Tibial nerve (tissue), 4 donors: ENCODE measurements around the gene FAM163B. TPM values are rescaled to one million over a fixed set of nuclear protein-coding genes. Genes with fewer than 3 reads are reported as not detected.
"Not testable (repeated sequence)": the region's sequence is repeated elsewhere in the genome, so short reads cannot be mapped to it uniquely, and the experiment has no call there.

Source experiments
- DNase-seq, 2 donors: peaks; one replicate each; pipeline ENCODE4 v3.0.0-alpha.2; 2019; ENCODE audit warnings: low spot score in 2 of 2
- H3K27ac ChIP-seq, 4 donors: fragments of 200-600 bp; sonication (generic) in 3 of 4; one replicate each; pipeline ENCODE4 v1.5.1; 2017 to 2019; ENCODE audit warnings: mild to moderate bottlenecking in 1 of 4
- H3K27me3 ChIP-seq, 2 donors: fragments of 200-600 bp; sonication (generic) in 1 of 2; one replicate each; pipeline versions ENCODE4 v1.5.1 to v1.6.0; 2017 to 2019
- H3K36me3 ChIP-seq, 3 donors: fragments of 200-600 bp; sonication (generic); one replicate each; pipeline ENCODE4 v1.5.1; 2018 to 2019
- H3K4me1 ChIP-seq, 4 donors: fragments of 200-600 bp; sonication (generic) in 3 of 4; one replicate each; pipeline ENCODE4 v1.5.1; 2017 to 2019
- H3K4me3 ChIP-seq, 4 donors: fragments of 200-600 bp; sonication (generic) in 3 of 4; one replicate each; pipeline ENCODE4 v1.5.1; 2017 to 2019; ENCODE audit warnings: mild to moderate bottlenecking in 1 of 4, moderate library complexity in 1 of 4
- H3K9me3 ChIP-seq, 4 donors: fragments of 200-600 bp; sonication (generic) in 3 of 4; one replicate each; pipeline ENCODE4 v1.5.1; 2017 to 2019
- CTCF ChIP-seq, 5 experiments: fragments of 200-600 bp in 3 of 5; fragments of 450-650 bp in 2 of 5; sonication (generic) in 3 of 5; IDR thresholded peaks; one replicate each; pipeline ENCODE4 v1.5.1; 2016 to 2019; ENCODE audit warnings: antibody characterized with exemption in 5 of 5, mild to moderate bottlenecking in 3 of 5, moderate library complexity in 2 of 5
- EP300 ChIP-seq, 2 donors: sonication (generic); formaldehyde crosslinking; IDR thresholded peaks; one replicate each; pipeline ENCODE4 v1.6.1; 2017; ENCODE audit warnings: antibody characterized with exemption in 2 of 2, mild to moderate bottlenecking in 1 of 2
- POLR2A ChIP-seq, 2 donors: fragments of 450-650 bp; IDR thresholded peaks; one replicate each; pipeline ENCODE4 v1.6.1; 2017; ENCODE audit warnings: antibody characterized with exemption in 2 of 2, mild to moderate bottlenecking in 2 of 2, moderate library complexity in 2 of 2
- WGBS, 2 donors: methylation state at CpG; one replicate each; pipeline ENCODE4 v1.1.5; 2018; 5-methylcytosine and 5-hydroxymethylcytosine counted together
- total RNA-seq, 4 donors: library from RNA; depleted of rRNA; stranded (reverse); fragments of >200 nt; gene quantifications; one replicate each; pipeline ENCODE4 v1.1.0, GENCODE V29; 2016

FAM163B gene
- total RNA-seq, 4 donors from 2014 or later, result 0.90 to 2.2 (median 1.0) TPM; not detected in 1

GRCh38 chr9:133564451-133565116 is 44.6 kb downstream of the FAM163B start:
- peak overlapping the region in 3 of 4 donors; percentile 43 to 62 (median 55) for H3K27ac ChIP-seq
- no peak for TF ChIP-seq EP300 (IDR thresholded peaks at IDR 0.05)
- peak in 3 of 5 experiments; percentile 13 to 95 (median 49) for TF ChIP-seq CTCF (IDR thresholded peaks at IDR 0.05)
- WGBS, 2 donors, result 61 to 75% methylated on average over 11 of the region's 11 CpGs

DNA sequence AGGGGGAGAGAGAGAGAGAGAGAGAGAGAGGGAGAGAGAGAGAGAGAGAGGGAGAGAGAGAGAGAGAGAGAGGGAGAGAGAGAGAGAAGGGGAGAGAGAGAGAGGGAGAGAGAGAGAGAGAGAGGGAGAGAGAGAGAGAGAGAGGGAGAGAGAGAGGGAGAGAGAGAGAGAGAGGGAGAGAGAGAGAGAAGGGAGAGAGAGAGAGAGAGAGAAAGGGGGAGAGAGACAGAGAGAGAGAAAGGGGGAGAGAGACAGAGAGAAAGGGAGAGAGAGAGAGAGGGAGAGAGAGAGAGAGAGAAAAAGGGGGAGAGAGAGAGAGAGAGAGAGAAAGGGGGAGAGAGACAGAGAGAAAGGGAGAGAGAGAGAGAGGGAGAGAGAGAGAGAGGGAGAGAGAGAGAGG is 45.4 kb downstream of the FAM163B start:
- H3K4me1 ChIP-seq, result peaks cover 0 to 51% (median 15%) of the 10 kb centered on the region in 4 donors
- H3K27me3 ChIP-seq, H3K9me3 ChIP-seq, DNase-seq, H3K27ac ChIP-seq, H3K4me3 ChIP-seq, H3K36me3 ChIP-seq: not testable (repeated sequence)
- peak in 1 of 5 experiments; percentile 90 for TF ChIP-seq CTCF (IDR thresholded peaks at IDR 0.05)

More at GRCh38 chr9:133564451-133565116, 44.6 kb downstream of the FAM163B start:
- no peak overlapping the region for H3K4me3 ChIP-seq
- H3K36me3 ChIP-seq, result no peaks in the 10 kb centered on the region
- H3K27me3 ChIP-seq, result peaks cover 0 to 7% of the 10 kb centered on the region in 2 donors
- H3K4me1 ChIP-seq, result peaks cover 0 to 46% (median 15%) of the 10 kb centered on the region in 4 donors
- DNase-seq, result no peak
- no peaks in the 10 kb centered on the region for H3K9me3 ChIP-seq

DNA sequence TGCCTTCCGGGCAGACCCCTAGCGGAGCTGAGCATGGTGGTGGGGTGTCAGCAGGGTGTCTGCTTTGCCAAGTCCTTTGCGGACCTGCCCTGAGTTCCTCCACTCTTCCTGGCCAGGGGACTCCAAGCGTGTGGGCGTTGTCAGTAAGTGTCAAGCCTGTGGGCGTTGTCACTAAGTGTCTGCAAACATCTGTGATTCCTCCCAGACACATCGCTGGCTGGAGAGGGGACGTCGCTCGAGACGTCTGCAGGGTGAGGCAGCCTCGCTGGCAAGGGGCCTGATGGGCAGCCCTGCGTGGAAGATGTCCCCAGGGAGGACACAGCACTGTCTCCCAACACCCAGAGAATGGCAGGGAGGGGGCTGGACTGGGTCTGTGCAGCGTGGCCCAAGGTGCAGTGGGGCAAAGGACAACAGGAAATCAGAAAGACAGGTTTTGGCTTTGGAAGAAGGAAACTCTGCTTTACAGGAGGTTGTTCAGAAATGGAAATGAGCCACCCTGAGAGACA is 45.8 kb downstream of the FAM163B start:
- Histone ChIP-seq H3K27ac (peak overlapping the region in 1 of 4 donors; percentile 33), H3K4me1 (peaks cover 0 to 56% (median 16%) of the 10 kb centered on the region in 4 donors), H3K4me3 (no peak overlapping the region), H3K36me3 (no peaks in the 10 kb centered on the region), H3K27me3 (peaks cover 0 to 7% of the 10 kb centered on the region in 2 donors), H3K9me3 (no peaks in the 10 kb centered on the region)
- 24 to 34% methylated on average over 10 to 13 of the region's 14 CpGs for WGBS, 2 donors
- TF ChIP-seq POLR2A (IDR thresholded peaks at IDR 0.05) (no peak), EP300 (IDR thresholded peaks at IDR 0.05) (no peak), CTCF (IDR thresholded peaks at IDR 0.05) (no peak)
- DNase-seq, result no peak

- Histone ChIP-seq H3K27ac (peak overlapping the region in 1 of 4 donors; percentile 33), H3K27me3 (peaks cover 0 to 7% of the 10 kb centered on the region in 2 donors), H3K4me1 (peaks cover 0 to 62% (median 19%) of the 10 kb centered on the region in 4 donors), H3K36me3 (no peaks in the 10 kb centered on the region), H3K9me3 (no peaks in the 10 kb centered on the region), H3K4me3 (no peak overlapping the region)
- 88 to 94% methylated on average over 26 to 28 of the region's 54 CpGs for WGBS, 2 donors
- TF ChIP-seq EP300 (IDR thresholded peaks at IDR 0.05) (no peak), POLR2A (IDR thresholded peaks at IDR 0.05) (no peak), CTCF (IDR thresholded peaks at IDR 0.05) (no peak)
- no peak for DNase-seq
Observed at GRCh38 chr9:133562611-133563290, 46.4 kb downstream of the FAM163B start.

GRCh38 chr9:133561976-133562554 is 47.1 kb downstream of the FAM163B start:
- Histone ChIP-seq H3K9me3 (no peaks in the 10 kb centered on the region), H3K4me3 (no peak overlapping the region), H3K4me1 (peaks cover 0 to 69% (median 20%) of the 10 kb centered on the region in 4 donors), H3K27me3 (peaks cover 0 to 6% of the 10 kb centered on the region in 2 donors), H3K36me3 (no peaks in the 10 kb centered on the region), H3K27ac (no peak overlapping the region)
- TF ChIP-seq POLR2A (IDR thresholded peaks at IDR 0.05), result no peak
- TF ChIP-seq EP300 (IDR thresholded peaks at IDR 0.05), result no peak
- TF ChIP-seq CTCF (IDR thresholded peaks at IDR 0.05), result no peak
- 92 to 94% methylated on average over 17 to 19 of the region's 32 CpGs for WGBS, 2 donors
- no peak for DNase-seq
